Body of pancreas (tissue), 4 donors: ENCODE data around the gene LYRM1. TPM values are rescaled to one million over a fixed set of nuclear protein-coding genes. Genes with fewer than 3 reads are reported as not detected.

Experiments used
- ATAC-seq: fragments of 150-250 bp; one replicate; pipeline ENCODE4 v1.9.1; 2016
- DNase-seq, 4 donors: peaks; one replicate each; pipeline ENCODE4 v3.0.0-alpha.2; 2019
- H3K27ac ChIP-seq, 4 donors: fragments of 200-600 bp; sonication (generic); 1 replicate in 3 of 4; 2 replicates in 1 of 4; pipeline versions ENCODE4 v1.5.1 to v1.6.1; 2016 to 2019; ENCODE audit warnings: mild to moderate bottlenecking in 1 of 4, mixed read lengths in 1 of 4, moderate library complexity in 1 of 4
- H3K27me3 ChIP-seq, 2 donors: fragments of 200-600 bp; sonication (generic); one replicate each; pipeline ENCODE4 v1.6.0; 2016; ENCODE audit warnings: mild to moderate bottlenecking in 1 of 2
- H3K36me3 ChIP-seq, 2 donors: fragments of 200-600 bp; sonication (generic); replicated peaks in 1 of 2; 2 replicates each; pipeline ENCODE4 v1.5.1; 2016; ENCODE audit warnings: low read depth in 2 of 2; ENCODE audit not compliant: insufficient read depth in 1 of 2
- H3K4me1 ChIP-seq: fragments of 200-600 bp; sonication (generic); one replicate; pipeline ENCODE4 v1.6.0; 2016
- H3K4me3 ChIP-seq, 2 donors: fragments of 200-600 bp; sonication (generic); 1 replicate in 1 of 2; 2 replicates in 1 of 2; pipeline ENCODE4 v1.5.1; 2016 to 2019
- H3K9me3 ChIP-seq, 3 donors: fragments of 200-600 bp; sonication (generic); 1 replicate in 2 of 3; 2 replicates in 1 of 3; pipeline ENCODE4 v1.5.1; 2016
- CTCF ChIP-seq, 7 experiments: fragments of 450-650 bp in 4 of 7; fragments of 200-600 bp in 3 of 7; sonication (generic) in 3 of 7; IDR thresholded peaks; one replicate each; pipeline ENCODE4 v1.5.1; 2016 to 2019; ENCODE audit warnings: antibody characterized with exemption in 7 of 7
- POLR2A ChIP-seq, 3 donors: fragments of 450-650 bp; IDR thresholded peaks; one replicate each; pipeline ENCODE4 v1.6.1; 2016; ENCODE audit warnings: antibody characterized with exemption in 3 of 3, mild to moderate bottlenecking in 2 of 3
- WGBS, 2 donors: methylation state at CpG; one replicate each; pipeline ENCODE4 v1.1.5; 2017; 5-methylcytosine and 5-hydroxymethylcytosine counted together
- intact Hi-C: fragments of 100-400 bp; cut with DNase I; formaldehyde crosslinking; loops from one replicate; pipeline ENCODE4 v1.15.1; 2023
- total RNA-seq, 2 donors: library from RNA; depleted of rRNA; stranded (reverse); fragments of >200 nt; gene quantifications; one replicate each; pipeline ENCODE4 v1.1.0, GENCODE V29; 2016

LYRM1 gene
- total RNA-seq, 2 donors from 2014 or later: 13.5 to 18.9 TPM

GRCh38 chr16:20873331-20873730 lies 27.2 kb upstream of the LYRM1 start:
- no peak for DNase-seq
- no peak for TF ChIP-seq CTCF (IDR thresholded peaks at IDR 0.05)
- TF ChIP-seq POLR2A (IDR thresholded peaks at IDR 0.05): no peak
- H3K9me3 ChIP-seq: no peaks in the 10 kb centered on the region
- no peaks in the 10 kb centered on the region for H3K27me3 ChIP-seq
- no peak for ATAC-seq
- no peak overlapping the region for H3K4me3 ChIP-seq
- H3K36me3 ChIP-seq: no peaks in the 10 kb centered on the region
- intact Hi-C loops: no loop called here
- WGBS, 2 donors: 93 to 98% methylated on average over 3 of the region's 3 CpGs
- H3K27ac ChIP-seq: no peak overlapping the region
- H3K4me1 ChIP-seq: peaks cover 48% of the 10 kb centered on the region

DNA sequence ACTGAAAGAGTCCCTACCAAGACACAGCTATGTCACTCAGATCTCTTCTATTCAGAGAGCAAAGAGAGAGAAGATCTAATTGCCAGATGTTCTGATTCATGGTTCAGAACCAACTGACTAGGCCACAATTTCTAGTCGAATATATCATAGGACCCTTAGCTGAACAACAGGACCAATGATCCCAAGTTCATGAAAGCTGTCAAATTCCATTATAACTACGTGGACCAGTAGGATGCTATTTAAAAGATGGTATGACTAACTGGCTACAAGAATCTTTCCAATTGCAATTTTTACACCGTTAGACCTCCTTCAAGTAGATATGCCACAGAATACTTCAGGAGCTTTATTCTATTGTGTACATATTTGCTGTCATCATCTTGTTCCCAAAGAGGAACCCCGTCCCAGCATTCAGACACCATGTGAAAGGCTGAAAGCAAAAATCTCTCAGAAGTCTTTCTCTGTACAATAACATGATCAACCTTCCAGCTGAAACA lies 26.4 kb upstream of the LYRM1 start:
- TF ChIP-seq CTCF (IDR thresholded peaks at IDR 0.05) (no peak), POLR2A (IDR thresholded peaks at IDR 0.05) (no peak)
- no peak overlapping the region for H3K27ac ChIP-seq
- intact Hi-C loops: no loop called here
- no peaks in the 10 kb centered on the region for H3K9me3 ChIP-seq
- DNase-seq (no peak), ATAC-seq (no peak)
- no peak overlapping the region for H3K4me3 ChIP-seq
- no peaks in the 10 kb centered on the region for H3K36me3 ChIP-seq
- WGBS, 2 donors: 84 to 86% methylated on average over 4 of the region's 4 CpGs
- H3K27me3 ChIP-seq: no peaks in the 10 kb centered on the region
- peaks cover 48% of the 10 kb centered on the region for H3K4me1 ChIP-seq

GRCh38 chr16:20875355-20875650 lies 25.3 kb upstream of the LYRM1 start:
- H3K4me1 ChIP-seq: peaks cover 50% of the 10 kb centered on the region
- no peaks in the 10 kb centered on the region for H3K27me3 ChIP-seq
- WGBS, 2 donors: 90 to 91% methylated on average over 1 of the region's 1 CpG
- H3K27ac ChIP-seq: no peak overlapping the region
- no peak for TF ChIP-seq POLR2A (IDR thresholded peaks at IDR 0.05)
- TF ChIP-seq CTCF (IDR thresholded peaks at IDR 0.05): no peak
- no peak for DNase-seq
- ATAC-seq: no peak
- no peaks in the 10 kb centered on the region for H3K36me3 ChIP-seq
- H3K9me3 ChIP-seq: no peaks in the 10 kb centered on the region
- no peak overlapping the region for H3K4me3 ChIP-seq
- intact Hi-C loops: no loop called here

DNA sequence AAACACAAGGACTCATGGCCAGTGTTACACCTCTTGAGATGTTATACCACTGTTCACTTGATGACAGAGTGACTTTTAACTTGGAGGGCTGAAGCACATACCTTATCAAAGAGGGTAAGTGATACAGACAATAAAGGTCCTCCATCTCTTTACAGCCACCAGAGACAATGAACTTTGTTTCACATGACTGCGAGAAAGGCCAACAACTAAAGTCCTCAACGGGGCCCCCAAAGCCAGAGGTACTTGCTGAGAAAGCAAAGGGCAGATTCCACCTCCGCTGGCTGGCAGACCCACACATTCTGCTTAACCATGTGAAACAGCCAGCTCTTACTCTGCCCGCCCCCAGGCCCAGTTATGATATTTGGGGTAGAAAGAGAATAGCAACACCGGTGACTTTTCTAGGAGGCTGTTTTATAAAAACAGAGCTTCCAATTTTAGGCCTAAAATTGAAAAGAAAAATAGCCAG lies 21.9 kb upstream of the LYRM1 start:
- no peaks in the 10 kb centered on the region for H3K36me3 ChIP-seq
- 73 to 78% methylated on average over 5 of the region's 5 CpGs for WGBS, 2 donors
- DNase-seq (no peak), ATAC-seq (no peak)
- H3K4me1 ChIP-seq: peaks cover 60% of the 10 kb centered on the region
- no peaks in the 10 kb centered on the region for H3K27me3 ChIP-seq
- no peaks in the 10 kb centered on the region for H3K9me3 ChIP-seq
- intact Hi-C loops: no loop called here
- no peak overlapping the region for H3K4me3 ChIP-seq
- peak overlapping the region; percentile 53 to 79 (median 70) for H3K27ac ChIP-seq
- TF ChIP-seq CTCF (IDR thresholded peaks at IDR 0.05): no peak
- no peak for TF ChIP-seq POLR2A (IDR thresholded peaks at IDR 0.05)
